Measurements from ENCODE around the gene CFHR3. TPM values are rescaled to one million over a fixed set of nuclear protein-coding genes. Genes with fewer than 3 reads are reported as not detected.
"Not testable (repeated sequence)": the region's sequence is repeated elsewhere in the genome, so short reads cannot be mapped to it uniquely, and the experiment has no call there.

The CFHR3 gene
- total RNA-seq, 2 donors from 2014 or later: not detected

DNA sequence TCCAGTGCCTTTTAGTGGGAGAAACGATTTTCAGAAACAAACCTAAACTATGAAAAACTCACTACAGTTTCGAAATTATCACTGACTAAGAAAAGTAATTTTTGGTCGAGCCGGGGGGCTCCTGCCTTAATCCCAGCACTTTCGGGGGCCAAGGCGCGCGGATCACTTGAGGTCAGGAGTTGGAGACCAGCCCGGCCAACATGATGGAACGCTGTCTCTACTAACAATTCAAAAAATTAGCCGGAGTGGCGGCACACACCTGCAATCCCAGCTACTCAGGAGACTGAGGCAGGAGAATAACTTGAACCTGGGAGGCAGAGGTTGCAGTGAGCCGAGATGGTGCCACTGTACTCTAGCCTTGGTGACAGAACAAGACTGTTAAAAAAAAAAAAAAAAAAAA lies 3.0 kb downstream of the CFHR3 start:
- Histone ChIP-seq H3K4me3 (no peak overlapping the region), H3K4me1 (replicated peaks) (no peaks in the 10 kb centered on the region), H3K27ac (no peak overlapping the region), H3K36me3 (no peaks in the 10 kb centered on the region), H3K27me3 (replicated peaks; ENCODE audit: insufficient read depth) (no peaks in the 10 kb centered on the region), H3K9me3 (no peaks in the 10 kb centered on the region)
- WGBS: 82% methylated on average over 11 of the region's 13 CpGs
- no peak for DNase-seq (ENCODE audit: low spot score)
- intact Hi-C loops (cut with DNase I): no loop called here
- TF ChIP-seq POLR2AphosphoS5 (IDR thresholded peaks at IDR 0.05): no peak
- no peak for TF ChIP-seq POLR2A (IDR thresholded peaks at IDR 0.05)
- TF ChIP-seq, protein P1, sequence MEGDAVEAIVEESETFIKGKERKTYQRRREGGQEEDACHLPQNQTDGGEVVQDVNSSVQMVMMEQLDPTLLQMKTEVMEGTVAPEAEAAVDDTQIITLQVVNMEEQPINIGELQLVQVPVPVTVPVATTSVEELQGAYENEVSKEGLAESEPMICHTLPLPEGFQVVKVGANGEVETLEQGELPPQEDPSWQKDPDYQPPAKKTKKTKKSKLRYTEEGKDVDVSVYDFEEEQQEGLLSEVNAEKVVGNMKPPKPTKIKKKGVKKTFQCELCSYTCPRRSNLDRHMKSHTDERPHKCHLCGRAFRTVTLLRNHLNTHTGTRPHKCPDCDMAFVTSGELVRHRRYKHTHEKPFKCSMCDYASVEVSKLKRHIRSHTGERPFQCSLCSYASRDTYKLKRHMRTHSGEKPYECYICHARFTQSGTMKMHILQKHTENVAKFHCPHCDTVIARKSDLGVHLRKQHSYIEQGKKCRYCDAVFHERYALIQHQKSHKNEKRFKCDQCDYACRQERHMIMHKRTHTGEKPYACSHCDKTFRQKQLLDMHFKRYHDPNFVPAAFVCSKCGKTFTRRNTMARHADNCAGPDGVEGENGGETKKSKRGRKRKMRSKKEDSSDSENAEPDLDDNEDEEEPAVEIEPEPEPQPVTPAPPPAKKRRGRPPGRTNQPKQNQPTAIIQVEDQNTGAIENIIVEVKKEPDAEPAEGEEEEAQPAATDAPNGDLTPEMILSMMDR (IDR thresholded peaks at IDR 0.05): no peak

DNA sequence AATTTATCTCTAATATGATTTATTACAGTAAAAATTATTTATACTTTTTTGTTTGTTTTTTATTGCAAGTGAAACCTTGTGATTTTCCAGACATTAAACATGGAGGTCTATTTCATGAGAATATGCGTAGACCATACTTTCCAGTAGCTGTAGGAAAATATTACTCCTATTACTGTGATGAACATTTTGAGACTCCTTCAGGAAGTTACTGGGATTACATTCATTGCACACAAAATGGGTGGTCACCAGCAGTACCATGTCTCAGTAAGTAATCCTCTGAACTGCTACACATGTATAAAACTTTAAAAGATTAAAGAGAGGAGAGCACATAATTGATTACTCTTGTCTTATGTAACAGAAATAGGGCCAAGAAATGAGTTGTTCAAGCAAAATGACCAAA lies 4.5 kb downstream of the CFHR3 start:
- no peaks in the 10 kb centered on the region for H3K36me3 ChIP-seq
- no peak for DNase-seq (ENCODE audit: low spot score)
- no peak overlapping the region for H3K27ac ChIP-seq
- 92% methylated on average over 1 of the region's 1 CpG for WGBS
- TF ChIP-seq, protein P1 (IDR thresholded peaks at IDR 0.05): no peak
- TF ChIP-seq POLR2AphosphoS5 (IDR thresholded peaks at IDR 0.05) (no peak), POLR2A (IDR thresholded peaks at IDR 0.05) (no peak)
- H3K4me1 ChIP-seq (replicated peaks): no peaks in the 10 kb centered on the region
- H3K4me3 ChIP-seq: no peak overlapping the region
- intact Hi-C loops (cut with DNase I): no loop called here
- H3K27me3 ChIP-seq (replicated peaks; ENCODE audit: insufficient read depth): no peaks in the 10 kb centered on the region
- H3K9me3 ChIP-seq: no peaks in the 10 kb centered on the region

DNA sequence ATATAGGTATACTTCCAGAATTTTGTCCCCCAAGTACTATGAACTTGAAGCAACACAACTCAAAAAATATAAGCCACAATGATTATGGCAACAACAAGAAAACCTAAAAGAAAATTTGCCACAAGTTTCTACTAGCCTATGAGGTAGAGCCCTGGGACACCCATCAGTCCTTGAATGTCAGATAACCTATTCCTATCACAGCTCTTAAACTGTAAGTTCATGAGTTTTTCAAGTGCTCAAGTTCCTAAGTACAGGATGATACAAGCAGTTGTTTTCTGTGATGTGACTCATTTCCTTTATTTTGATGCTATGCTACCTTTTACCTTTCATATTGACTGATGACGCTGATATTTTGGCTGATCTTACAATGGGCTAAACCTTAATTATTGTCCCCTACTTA lies 16.6 kb downstream of the CFHR3 start:
- intact Hi-C loops (cut with DNase I); H3K4me3 ChIP-seq; H3K27me3 ChIP-seq (replicated peaks; ENCODE audit: insufficient read depth); DNase-seq (ENCODE audit: low spot score); H3K4me1 ChIP-seq (replicated peaks); H3K9me3 ChIP-seq; H3K36me3 ChIP-seq; H3K27ac ChIP-seq: not testable (repeated sequence)
- WGBS: 100% methylated on average over 1 of the region's 1 CpG

DNA sequence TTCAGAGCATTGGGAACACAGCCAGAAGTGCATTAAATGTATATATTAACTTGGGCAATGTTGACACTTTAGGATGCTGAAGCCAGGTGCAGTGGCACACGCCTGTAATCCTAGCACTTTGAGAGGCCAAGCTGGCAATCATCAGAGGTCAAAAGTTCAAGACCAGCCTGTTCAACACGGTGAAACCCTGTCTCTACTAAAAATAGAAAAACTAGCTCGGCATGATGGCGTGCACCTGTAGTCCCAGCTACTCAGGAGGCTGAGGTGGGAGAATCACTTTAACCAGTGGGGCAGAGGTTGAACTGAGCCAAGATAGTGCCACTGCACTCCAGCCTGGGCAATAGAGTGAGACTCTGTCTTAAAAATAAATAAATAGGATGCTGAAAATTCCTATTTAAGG lies 19.5 kb downstream of the CFHR3 start:
- H3K4me1 ChIP-seq (replicated peaks); H3K9me3 ChIP-seq; H3K4me3 ChIP-seq; intact Hi-C loops (cut with DNase I); DNase-seq (ENCODE audit: low spot score); H3K27ac ChIP-seq; H3K36me3 ChIP-seq; H3K27me3 ChIP-seq (replicated peaks; ENCODE audit: insufficient read depth): not testable (repeated sequence)
- 19% methylated on average over 4 of the region's 4 CpGs for WGBS

DNA sequence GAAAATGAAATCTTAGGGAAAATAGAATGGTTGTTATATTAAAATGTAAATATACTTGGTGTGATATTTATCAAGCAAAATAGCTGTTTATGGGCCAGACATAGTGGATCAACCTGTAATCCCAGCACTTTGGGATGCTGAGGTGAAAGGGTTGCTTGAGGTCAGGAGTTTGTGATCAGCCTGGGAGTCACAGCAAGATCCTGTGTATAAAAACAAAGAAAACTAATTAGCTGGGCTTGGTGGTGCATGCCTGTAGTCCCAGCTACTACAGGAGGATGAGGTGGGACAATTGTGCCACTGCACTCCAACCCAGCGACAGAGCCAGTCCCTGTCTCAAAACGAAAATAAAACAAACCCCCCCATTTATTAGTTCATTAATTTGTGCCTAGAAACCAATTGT lies 23.3 kb downstream of the CFHR3 start:
- Histone ChIP-seq H3K27me3 (replicated peaks; ENCODE audit: insufficient read depth) (no peaks in the 10 kb centered on the region), H3K4me1 (replicated peaks) (no peaks in the 10 kb centered on the region), H3K36me3 (no peaks in the 10 kb centered on the region), H3K9me3 (no peaks in the 10 kb centered on the region), H3K4me3 (no peak overlapping the region), H3K27ac (no peak overlapping the region)
- intact Hi-C loops (cut with DNase I): no loop called here
- TF ChIP-seq POLR2AphosphoS5 (IDR thresholded peaks at IDR 0.05): no peak
- TF ChIP-seq POLR2A (IDR thresholded peaks at IDR 0.05): no peak
- TF ChIP-seq, protein P1 (IDR thresholded peaks at IDR 0.05): no peak
- 79% methylated on average over 2 of the region's 2 CpGs for WGBS
- DNase-seq (ENCODE audit: low spot score): no peak

DNA sequence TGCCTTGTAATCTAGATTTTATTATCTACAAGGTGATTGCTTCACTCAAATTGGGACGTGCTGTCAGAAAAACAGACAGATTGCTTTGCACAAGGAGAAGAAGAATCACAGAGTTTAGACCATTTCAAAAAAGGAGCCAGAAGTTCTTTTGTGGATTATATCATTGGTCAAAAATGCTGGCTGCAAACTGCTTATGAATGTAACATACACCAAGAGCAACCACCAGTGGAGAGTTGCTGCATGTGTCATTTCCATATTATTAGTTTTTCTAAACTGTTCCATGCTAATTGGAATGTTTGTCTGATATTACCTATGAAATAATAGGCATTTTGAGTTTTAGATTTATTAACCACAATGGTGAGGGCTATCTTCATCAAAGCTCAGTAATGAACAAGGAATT lies 27.3 kb downstream of the CFHR3 start:
- H3K27me3 ChIP-seq (replicated peaks; ENCODE audit: insufficient read depth); DNase-seq (ENCODE audit: low spot score); H3K4me1 ChIP-seq (replicated peaks); H3K36me3 ChIP-seq; H3K4me3 ChIP-seq; intact Hi-C loops (cut with DNase I); H3K9me3 ChIP-seq; H3K27ac ChIP-seq: not testable (repeated sequence)
- WGBS: 39% methylated on average over 1 of the region's 1 CpG
